ENCODE measurements around the gene REV1. TPM values are rescaled to one million over a fixed set of nuclear protein-coding genes. Genes with fewer than 3 reads are reported as not detected.

Gene REV1
- total RNA-seq, 1 experiment from 2014 or later = 34.3 TPM

GRCh38 chr2:99461828-99462483, 27.9 kb downstream of the REV1 start:
- Histone ChIP-seq H3K79me2 (ENCODE audit: insufficient read depth, low read length) (peaks cover 72% of the 10 kb centered on the region), H3K4me1 (ENCODE audit: control insufficient read depth in 1 of 2, insufficient read depth in 2 of 2, low read length in 2 of 2) (no peaks in the 10 kb centered on the region), H3K9ac (ENCODE audit: low read length) (no peak overlapping the region), H3K4me2 (ENCODE audit: low read length) (no peak overlapping the region), H3K27me3 (ENCODE audit: insufficient read depth, low read length) (no peaks in the 10 kb centered on the region), H3K36me3 (ENCODE audit: control insufficient read depth in 1 of 2, insufficient read depth in 2 of 2, low read length in 2 of 2) (peaks cover 2 to 39% of the 10 kb centered on the region in 2 experiments), H3K27ac (ENCODE audit: low read depth, low read length) (no peak overlapping the region), H3K9me2 (ENCODE audit: insufficient read depth) (no peaks in the 10 kb centered on the region), H3K9me3 (ENCODE audit: control insufficient read depth in 1 of 2, insufficient read depth in 1 of 2, low read depth in 1 of 2, low read length in 2 of 2) (no peaks in the 10 kb centered on the region; a peak in 1 of 4 replicates), H4K20me1 (ENCODE audit: insufficient read depth) (peaks cover 5% of the 10 kb centered on the region; the same call in 1 of the 2 replicates), H3K4me3 (replicated peaks in 1 of 2; ENCODE audit: low read depth in 1 of 2, low read length in 2 of 2) (no peak overlapping the region), H2AFZ (ENCODE audit: low read depth, low read length, poor library complexity, severe bottlenecking) (no peak overlapping the region)
- intact Hi-C loops (cut with micrococcal nuclease) = no loop called here
- ChIA-PET POLR2A (no interaction called here), CTCF (no interaction called here), RAD21 (ENCODE audit: low non-redundant PET in 1 of 2, low total read pairs in 2 of 2, uncharacterized antibody in 2 of 2, unreplicated experiment in 2 of 2) (no interaction called here)
- TF ChIP-seq JUND (IDR thresholded peaks at IDR 0.05) (no peak), ZBTB33 (IDR thresholded peaks at IDR 0.05; ENCODE audit: extremely low read depth, insufficient replicate concordance, low read length) (no peak), EZH2 (IDR thresholded peaks at IDR 0.05) (no peak), CBX3 (IDR thresholded peaks at IDR 0.05; ENCODE audit: low read depth) (no peak), ZNF274 (IDR thresholded peaks at IDR 0.05; ENCODE audit: low read depth, low read length) (no peak), EZH2phosphoT487 (IDR thresholded peaks at IDR 0.05; ENCODE audit: borderline replicate concordance) (no peak), TCF7L2 (IDR thresholded peaks at IDR 0.05; ENCODE audit: borderline replicate concordance, extremely low read depth, insufficient read depth, insufficient read length) (no peak), SIN3A (IDR thresholded peaks at IDR 0.05; ENCODE audit: low read depth) (no peak), ATF3 (IDR thresholded peaks at IDR 0.05) (no peak), SP1 (IDR thresholded peaks at IDR 0.05; ENCODE audit: low read depth) (no peak)
- TF ChIP-seq, protein P1, sequence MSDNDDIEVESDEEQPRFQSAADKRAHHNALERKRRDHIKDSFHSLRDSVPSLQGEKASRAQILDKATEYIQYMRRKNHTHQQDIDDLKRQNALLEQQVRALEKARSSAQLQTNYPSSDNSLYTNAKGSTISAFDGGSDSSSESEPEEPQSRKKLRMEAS (IDR thresholded peaks at IDR 0.05) = no peak
- DNase-seq (ENCODE audit: low read depth, low spot score) = no peak
- ATAC-seq = no peak
- no TSS peak for BruUV-seq (replicated peaks)
